A549 (cell line): ENCODE measurements around the gene NFIA. TPM values are rescaled to one million over a fixed set of nuclear protein-coding genes. Genes with fewer than 3 reads are reported as not detected.
"Not testable (repeated sequence)": the region's sequence is repeated elsewhere in the genome, so short reads cannot be mapped to it uniquely, and the experiment has no call there.

Experiments
- ATAC-seq, 2 experiments: fragments of 200-7000 bp in 1 of 2; fragments of >200 bp in 1 of 2; cut with Nextera tagmentation in 1 of 2; cut with Tn5 transposase in 1 of 2; 3 replicates each; pipeline versions ENCODE4 v1.8.0 to v1.9.1; 2018 to 2020; ENCODE audit warnings: mild to moderate bottlenecking in 1 of 2, moderate library complexity in 1 of 2
- CTCF ChIA-PET: fragments of 300-600 bp; sonication (Branson Sonifier 250); formaldehyde crosslinking; extraction: SDS; loops from one replicate; lab custom pipeline; 2021; ENCODE audit warnings: antibody characterized with exemption, inconsistent platforms; lab: Yijun Ruan, JAX
- POLR2A ChIA-PET: fragments of 350-600 bp; formaldehyde crosslinking; extraction: SDS; loops from one replicate; lab custom pipeline; 2021; ENCODE audit warnings: antibody characterized with exemption, inconsistent platforms; lab: Yijun Ruan, JAX
- DNase-seq, 2 experiments: peaks; one replicate each; pipeline versions ENCODE4 v3.0.0 to v3.0.0-alpha.2; 2011 to 2016; ENCODE audit warnings: low read depth in 1 of 2, low spot score in 1 of 2
- FAIRE-seq: peaks from 2 replicates; lab custom pipeline; 2011; peaks lifted over from hg19 to GRCh38; lab: Jason Lieb, UNC
- H3K27ac ChIP-seq, 2 experiments: fragments of >200 bp; sonication (Bioruptor Twin); formaldehyde crosslinking; 3 replicates each; pipeline ENCODE4 v1.5.1; 2016 to 2017
- H3K4me1 ChIP-seq: fragments of >200 bp; sonication (Bioruptor Twin); formaldehyde crosslinking; 3 replicates; pipeline ENCODE4 v1.6.1; 2016
- H3K4me2 ChIP-seq: fragments of >200 bp; sonication (Bioruptor Twin); formaldehyde crosslinking; 3 replicates; pipeline ENCODE4 v1.6.1; 2016
- H3K4me3 ChIP-seq: fragments of >200 bp; sonication (Bioruptor Twin); formaldehyde crosslinking; 3 replicates; pipeline ENCODE4 v1.5.1; 2016
- H3K9me3 ChIP-seq: fragments of >200 bp; sonication (Bioruptor Twin); formaldehyde crosslinking; 3 replicates; pipeline ENCODE4 v1.6.1; 2016
- BHLHE40 ChIP-seq: IDR thresholded peaks from 2 replicates; pipeline ENCODE4 v1.6.1; 2012; ENCODE audit warnings: low read depth, low read length, inconsistent platforms
- CEBPB ChIP-seq, 2 experiments: fragments of >200 bp in 1 of 2; sonication (Bioruptor Twin) in 1 of 2; formaldehyde crosslinking in 1 of 2; IDR thresholded peaks; 2 replicates each; pipeline ENCODE4 v1.6.1; 2012 to 2016
- HDAC2 ChIP-seq: fragments of 200-600 bp; sonication (generic); IDR thresholded peaks from 2 replicates; pipeline ENCODE4 v1.6.1; 2016
- JUN ChIP-seq, 2 experiments: fragments of >200 bp; sonication (Bioruptor Twin); formaldehyde crosslinking; IDR thresholded peaks; 2 replicates in 1 of 2; 3 replicates in 1 of 2; pipeline ENCODE4 v1.6.1; 2016 to 2017
- KDM5A ChIP-seq: fragments of 200-600 bp; sonication (generic); IDR thresholded peaks from 2 replicates; pipeline ENCODE4 v1.6.1; 2016; ENCODE audit warnings: antibody characterized with exemption, mild to moderate bottlenecking
- RARB ChIP-seq: fragments of 250-450 bp; sonication (Bioruptor Pico); IDR thresholded peaks from 2 replicates; pipeline ENCODE4 v1.8.0; 2021; ENCODE audit warnings: mild to moderate bottlenecking, moderate library complexity
- RFX5 ChIP-seq: fragments of 450-650 bp; IDR thresholded peaks from 2 replicates; pipeline ENCODE4 v1.7.1; 2014; ENCODE audit warnings: antibody characterized with exemption, mild to moderate bottlenecking, moderate library complexity
- RNF2 ChIP-seq: fragments of 200-600 bp; sonication (generic); IDR thresholded peaks from 2 replicates; pipeline ENCODE4 v1.6.1; 2016; ENCODE audit warnings: low read depth, mild to moderate bottlenecking, antibody characterized with exemption, moderate library complexity, borderline replicate concordance
- WGBS: methylation state at CpG from one replicate; pipeline ENCODE4 v1.1.6; 2017; ENCODE audit errors: missing lambda C conversion rate; 5-methylcytosine and 5-hydroxymethylcytosine counted together
- polyA plus RNA-seq, 4 experiments: library from polyadenylated mRNA; depleted of rRNA in 3 of 4; stranded (reverse); fragments of >200 nt; fragmentation: RNase III in 1 of 4; extraction: RNeasy Plus Mini Kit Qiagen cat#74134 plus additional on column Dnase treatment in 1 of 4; gene quantifications; 2 replicates in 3 of 4; 3 replicates in 1 of 4; pipeline ENCODE4 v1.2.3, GENCODE V29; 2011 to 2017
- TF ChIP-seq, protein P1 (sequence below): fragments of 200-600 bp; sonication (generic); IDR thresholded peaks from 2 replicates; pipeline ENCODE4 v1.6.1; 2016; ENCODE audit warnings: antibody characterized with exemption, mild to moderate bottlenecking, moderate library complexity
- TF ChIP-seq, protein P2 (sequence below): fragments of 450-650 bp; IDR thresholded peaks from 2 replicates; pipeline ENCODE4 v1.6.1; 2014; ENCODE audit warnings: antibody characterized with exemption
- TF ChIP-seq, protein P3 (sequence below): fragments of 150-350 bp; IDR thresholded peaks from 2 replicates; pipeline ENCODE4 v1.6.1; 2014; ENCODE audit warnings: low read depth, mild to moderate bottlenecking, low read length
- TF ChIP-seq, protein P4 (sequence below): fragments of >200 bp; sonication (Bioruptor Twin); formaldehyde crosslinking; IDR thresholded peaks from 3 replicates; pipeline ENCODE4 v1.5.1; 2016

The NFIA gene
- polyA plus RNA-seq, 2 of the 4 experiments (the other 2 are of a cell fraction) = 6.5 to 25.8 TPM

DNA sequence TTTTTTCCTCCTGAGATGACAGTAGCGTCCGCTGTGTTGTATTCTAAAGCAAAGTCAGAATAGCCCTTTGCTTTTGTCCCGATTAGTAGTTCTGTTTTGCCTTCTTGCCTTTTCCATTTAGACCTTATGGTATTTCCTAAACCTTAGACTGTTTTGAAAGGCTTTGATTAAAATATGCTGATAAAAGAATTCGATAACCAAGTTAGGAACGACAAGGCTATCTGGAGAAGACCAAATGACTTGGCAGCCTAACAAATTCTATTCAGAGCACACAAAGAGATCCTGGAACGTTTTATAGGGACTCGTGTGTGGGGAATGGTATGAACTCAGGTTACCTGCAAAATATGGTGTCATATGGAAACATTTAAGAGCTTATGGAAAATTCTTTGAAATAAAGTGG, 42.9 kb downstream of the NFIA start:
- no peak for ATAC-seq

DNA sequence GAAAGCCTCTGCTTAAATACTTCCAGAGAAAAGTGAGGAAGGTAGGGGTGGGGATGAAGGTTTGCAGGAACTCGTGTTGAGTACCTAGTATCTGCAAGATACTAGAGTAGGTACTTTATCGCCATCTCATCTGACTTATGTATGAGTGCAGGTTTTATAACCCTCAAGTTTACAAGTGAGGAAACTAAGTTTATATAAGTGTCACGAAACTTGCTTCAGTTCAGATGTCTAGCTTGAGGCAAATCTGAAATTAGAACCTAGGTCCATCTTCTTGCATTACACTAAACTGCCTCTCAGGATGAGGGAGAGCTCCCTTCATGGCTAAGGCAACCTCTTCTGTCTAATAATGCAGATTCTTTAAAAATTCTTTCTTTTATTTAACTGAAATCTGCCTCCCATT, 43.5 kb downstream of the NFIA start:
- peaks cover 47% of the 10 kb centered on the region for H3K4me1 ChIP-seq

More for the DNA sequence above, 42.9 kb downstream of the NFIA start:
- Histone ChIP-seq H3K4me2 (no peak overlapping the region), H3K4me1 (peaks cover 46% of the 10 kb centered on the region), H3K27ac (no peak overlapping the region), H3K9me3 (no peaks in the 10 kb centered on the region), H3K4me3 (no peak overlapping the region)
- DNase-seq = no peak
- no peak for FAIRE-seq
- 70% methylated on average over 7 of the region's 7 CpGs for WGBS
- TF ChIP-seq, protein P1, sequence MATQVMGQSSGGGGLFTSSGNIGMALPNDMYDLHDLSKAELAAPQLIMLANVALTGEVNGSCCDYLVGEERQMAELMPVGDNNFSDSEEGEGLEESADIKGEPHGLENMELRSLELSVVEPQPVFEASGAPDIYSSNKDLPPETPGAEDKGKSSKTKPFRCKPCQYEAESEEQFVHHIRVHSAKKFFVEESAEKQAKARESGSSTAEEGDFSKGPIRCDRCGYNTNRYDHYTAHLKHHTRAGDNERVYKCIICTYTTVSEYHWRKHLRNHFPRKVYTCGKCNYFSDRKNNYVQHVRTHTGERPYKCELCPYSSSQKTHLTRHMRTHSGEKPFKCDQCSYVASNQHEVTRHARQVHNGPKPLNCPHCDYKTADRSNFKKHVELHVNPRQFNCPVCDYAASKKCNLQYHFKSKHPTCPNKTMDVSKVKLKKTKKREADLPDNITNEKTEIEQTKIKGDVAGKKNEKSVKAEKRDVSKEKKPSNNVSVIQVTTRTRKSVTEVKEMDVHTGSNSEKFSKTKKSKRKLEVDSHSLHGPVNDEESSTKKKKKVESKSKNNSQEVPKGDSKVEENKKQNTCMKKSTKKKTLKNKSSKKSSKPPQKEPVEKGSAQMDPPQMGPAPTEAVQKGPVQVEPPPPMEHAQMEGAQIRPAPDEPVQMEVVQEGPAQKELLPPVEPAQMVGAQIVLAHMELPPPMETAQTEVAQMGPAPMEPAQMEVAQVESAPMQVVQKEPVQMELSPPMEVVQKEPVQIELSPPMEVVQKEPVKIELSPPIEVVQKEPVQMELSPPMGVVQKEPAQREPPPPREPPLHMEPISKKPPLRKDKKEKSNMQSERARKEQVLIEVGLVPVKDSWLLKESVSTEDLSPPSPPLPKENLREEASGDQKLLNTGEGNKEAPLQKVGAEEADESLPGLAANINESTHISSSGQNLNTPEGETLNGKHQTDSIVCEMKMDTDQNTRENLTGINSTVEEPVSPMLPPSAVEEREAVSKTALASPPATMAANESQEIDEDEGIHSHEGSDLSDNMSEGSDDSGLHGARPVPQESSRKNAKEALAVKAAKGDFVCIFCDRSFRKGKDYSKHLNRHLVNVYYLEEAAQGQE = no peak
- TF ChIP-seq KDM5A = no peak
- TF ChIP-seq, protein P2, sequence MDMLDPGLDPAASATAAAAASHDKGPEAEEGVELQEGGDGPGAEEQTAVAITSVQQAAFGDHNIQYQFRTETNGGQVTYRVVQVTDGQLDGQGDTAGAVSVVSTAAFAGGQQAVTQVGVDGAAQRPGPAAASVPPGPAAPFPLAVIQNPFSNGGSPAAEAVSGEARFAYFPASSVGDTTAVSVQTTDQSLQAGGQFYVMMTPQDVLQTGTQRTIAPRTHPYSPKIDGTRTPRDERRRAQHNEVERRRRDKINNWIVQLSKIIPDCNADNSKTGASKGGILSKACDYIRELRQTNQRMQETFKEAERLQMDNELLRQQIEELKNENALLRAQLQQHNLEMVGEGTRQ = no peak
- CTCF ChIA-PET = no interaction called here
- POLR2A ChIA-PET = no interaction called here

DNA sequence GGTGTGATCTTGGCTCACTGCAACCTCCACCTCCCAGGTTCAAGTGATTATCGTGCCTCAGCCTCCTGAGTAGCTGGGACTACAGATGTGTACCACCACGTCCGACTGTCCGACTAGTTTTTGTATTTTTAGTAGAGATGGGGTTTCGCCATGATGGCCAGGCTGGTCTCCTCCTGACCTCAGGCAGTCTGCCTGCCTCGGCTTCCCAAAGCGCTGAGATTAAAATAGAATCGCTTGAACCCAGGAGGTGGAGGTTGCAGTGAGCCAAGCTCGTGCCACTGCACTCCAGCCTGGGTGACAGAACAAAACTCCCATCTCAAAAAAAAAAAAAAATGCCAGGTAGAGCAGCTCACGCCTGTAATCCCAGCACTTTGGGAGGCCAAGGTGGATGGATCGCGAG, 44.5 kb downstream of the NFIA start:
- POLR2A ChIA-PET, ATAC-seq, H3K4me3 ChIP-seq, H3K27ac ChIP-seq, H3K9me3 ChIP-seq, CTCF ChIA-PET, H3K4me2 ChIP-seq, DNase-seq, FAIRE-seq: not testable (repeated sequence)
- H3K4me1 ChIP-seq = peaks cover 47% of the 10 kb centered on the region
- 96% methylated on average over 12 of the region's 12 CpGs for WGBS

More for the DNA sequence above, 43.5 kb downstream of the NFIA start:
- POLR2A ChIA-PET = no interaction called here
- no peak overlapping the region for H3K4me2 ChIP-seq
- DNase-seq = no peak
- no peak overlapping the region for H3K4me3 ChIP-seq
- H3K27ac ChIP-seq = no peak overlapping the region
- TF ChIP-seq HDAC2 = no peak
- TF ChIP-seq, all 56 proteins: peak for 0
- WGBS = 65% methylated on average over 3 of the region's 3 CpGs
- ATAC-seq (no peak), FAIRE-seq (no peak)
- CTCF ChIA-PET = interaction anchor here (0.9 kb wide), 1 partner anchor 15 kb away, joined by 3 read pairs; no protein-coding TSS in a partner anchor
- no peaks in the 10 kb centered on the region for H3K9me3 ChIP-seq

DNA sequence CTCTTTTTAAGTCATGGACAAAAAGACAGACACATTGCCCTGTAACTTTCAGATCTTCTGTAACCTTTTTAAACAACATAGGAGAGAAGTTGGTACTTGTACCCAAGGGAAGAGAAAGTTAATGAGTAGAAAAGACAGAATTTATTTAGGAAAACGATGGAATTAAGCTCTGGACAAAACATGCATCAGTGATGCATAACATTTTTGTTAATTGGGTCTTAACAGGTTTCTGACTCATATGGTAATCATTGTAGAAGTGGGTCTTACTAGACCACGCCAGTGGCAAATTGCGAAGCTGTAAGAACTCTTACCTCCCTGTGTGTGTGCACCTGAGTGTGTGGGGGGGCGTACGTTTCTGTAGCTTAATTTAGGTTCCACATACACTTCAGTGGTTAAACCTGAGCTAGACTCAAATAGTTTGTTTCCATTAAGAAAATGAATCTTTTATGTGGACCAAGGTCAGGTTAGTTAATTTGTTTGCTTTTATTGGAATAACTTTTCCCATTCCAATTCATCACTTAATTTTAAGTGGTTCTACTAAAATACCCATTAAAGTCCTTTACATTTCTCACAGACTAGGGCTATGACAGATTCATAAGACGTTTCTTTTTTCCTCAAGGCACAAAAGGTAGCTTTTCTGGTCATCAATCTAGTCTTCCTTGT, 48.1 kb downstream of the NFIA start:
- ChIA-PET POLR2A (no interaction called here), CTCF (no interaction called here)
- no peak for ATAC-seq
- TF ChIP-seq, protein P1 = no peak
- TF ChIP-seq, protein P3, sequence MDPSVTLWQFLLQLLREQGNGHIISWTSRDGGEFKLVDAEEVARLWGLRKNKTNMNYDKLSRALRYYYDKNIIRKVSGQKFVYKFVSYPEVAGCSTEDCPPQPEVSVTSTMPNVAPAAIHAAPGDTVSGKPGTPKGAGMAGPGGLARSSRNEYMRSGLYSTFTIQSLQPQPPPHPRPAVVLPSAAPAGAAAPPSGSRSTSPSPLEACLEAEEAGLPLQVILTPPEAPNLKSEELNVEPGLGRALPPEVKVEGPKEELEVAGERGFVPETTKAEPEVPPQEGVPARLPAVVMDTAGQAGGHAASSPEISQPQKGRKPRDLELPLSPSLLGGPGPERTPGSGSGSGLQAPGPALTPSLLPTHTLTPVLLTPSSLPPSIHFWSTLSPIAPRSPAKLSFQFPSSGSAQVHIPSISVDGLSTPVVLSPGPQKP = no peak
- TF ChIP-seq RFX5 = no peak
- TF ChIP-seq RNF2 = no peak
- no peak for TF ChIP-seq RARB (CRISPR knock-in tag)
- TF ChIP-seq JUN (IDR thresholded peaks at IDR 0.05) = no peak
- TF ChIP-seq CEBPB (IDR thresholded peaks at IDR 0.05) = no peak
- TF ChIP-seq BHLHE40 = no peak
- TF ChIP-seq, protein P4, sequence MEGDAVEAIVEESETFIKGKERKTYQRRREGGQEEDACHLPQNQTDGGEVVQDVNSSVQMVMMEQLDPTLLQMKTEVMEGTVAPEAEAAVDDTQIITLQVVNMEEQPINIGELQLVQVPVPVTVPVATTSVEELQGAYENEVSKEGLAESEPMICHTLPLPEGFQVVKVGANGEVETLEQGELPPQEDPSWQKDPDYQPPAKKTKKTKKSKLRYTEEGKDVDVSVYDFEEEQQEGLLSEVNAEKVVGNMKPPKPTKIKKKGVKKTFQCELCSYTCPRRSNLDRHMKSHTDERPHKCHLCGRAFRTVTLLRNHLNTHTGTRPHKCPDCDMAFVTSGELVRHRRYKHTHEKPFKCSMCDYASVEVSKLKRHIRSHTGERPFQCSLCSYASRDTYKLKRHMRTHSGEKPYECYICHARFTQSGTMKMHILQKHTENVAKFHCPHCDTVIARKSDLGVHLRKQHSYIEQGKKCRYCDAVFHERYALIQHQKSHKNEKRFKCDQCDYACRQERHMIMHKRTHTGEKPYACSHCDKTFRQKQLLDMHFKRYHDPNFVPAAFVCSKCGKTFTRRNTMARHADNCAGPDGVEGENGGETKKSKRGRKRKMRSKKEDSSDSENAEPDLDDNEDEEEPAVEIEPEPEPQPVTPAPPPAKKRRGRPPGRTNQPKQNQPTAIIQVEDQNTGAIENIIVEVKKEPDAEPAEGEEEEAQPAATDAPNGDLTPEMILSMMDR = no peak
- H3K4me3 ChIP-seq = no peak overlapping the region
- no peak overlapping the region for H3K27ac ChIP-seq
- no peak for DNase-seq
- 86% methylated on average over 6 of the region's 6 CpGs for WGBS
- H3K9me3 ChIP-seq = no peaks in the 10 kb centered on the region
- H3K4me2 ChIP-seq = no peak overlapping the region; the same call in 2 of the 3 replicates
- no peak for FAIRE-seq
- peaks cover 43% of the 10 kb centered on the region for H3K4me1 ChIP-seq
